ENCODE data around the gene PTPRZ1.

Gene PTPRZ1

DNA sequence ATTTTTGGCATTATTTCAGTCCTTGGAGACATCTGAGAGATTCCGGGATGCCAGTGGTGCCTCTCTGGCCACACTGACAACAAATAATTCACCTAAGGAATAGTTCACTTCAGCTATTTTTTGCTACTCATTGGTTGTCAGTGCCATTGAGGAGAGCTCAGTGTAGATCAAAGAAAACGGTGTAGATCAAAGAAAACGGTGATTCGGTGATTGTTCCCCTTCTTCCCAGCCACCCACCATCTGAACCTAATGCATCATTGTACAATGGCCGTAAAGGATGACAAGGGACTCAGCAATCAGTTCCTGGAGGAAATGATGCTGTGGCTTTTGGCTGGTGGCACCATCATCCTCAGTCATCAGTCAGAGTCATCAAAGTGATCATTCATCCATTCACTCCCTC is 80.6 kb downstream of the PTPRZ1 start:
- ATAC-seq: no peak
- TF ChIP-seq PPARA (CRISPR knock-in tag; IDR thresholded peaks at IDR 0.05; ENCODE audit: borderline replicate concordance): no peak
- TF ChIP-seq ESRRG (CRISPR knock-in tag; IDR thresholded peaks at IDR 0.05): no peak
- TF ChIP-seq, protein P1, sequence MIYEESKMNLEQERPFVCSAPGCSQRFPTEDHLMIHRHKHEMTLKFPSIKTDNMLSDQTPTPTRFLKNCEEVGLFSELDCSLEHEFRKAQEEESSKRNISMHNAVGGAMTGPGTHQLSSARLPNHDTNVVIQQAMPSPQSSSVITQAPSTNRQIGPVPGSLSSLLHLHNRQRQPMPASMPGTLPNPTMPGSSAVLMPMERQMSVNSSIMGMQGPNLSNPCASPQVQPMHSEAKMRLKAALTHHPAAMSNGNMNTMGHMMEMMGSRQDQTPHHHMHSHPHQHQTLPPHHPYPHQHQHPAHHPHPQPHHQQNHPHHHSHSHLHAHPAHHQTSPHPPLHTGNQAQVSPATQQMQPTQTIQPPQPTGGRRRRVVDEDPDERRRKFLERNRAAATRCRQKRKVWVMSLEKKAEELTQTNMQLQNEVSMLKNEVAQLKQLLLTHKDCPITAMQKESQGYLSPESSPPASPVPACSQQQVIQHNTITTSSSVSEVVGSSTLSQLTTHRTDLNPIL (CRISPR knock-in tag; IDR thresholded peaks at IDR 0.05; ENCODE audit: low read depth): no peak
- no peak for TF ChIP-seq TOX (CRISPR knock-in tag; IDR thresholded peaks at IDR 0.05; ENCODE audit: borderline replicate concordance)
- TF ChIP-seq GLIS3 (CRISPR knock-in tag; IDR thresholded peaks at IDR 0.05): no peak
- no peak for TF ChIP-seq ZNF565 (CRISPR knock-in tag; conservative IDR thresholded peaks at IDR 0.05; ENCODE audit: low read depth)
- no peak for TF ChIP-seq ARNTL (CRISPR knock-in tag; IDR thresholded peaks at IDR 0.05; ENCODE audit: borderline replicate concordance, low read depth)
- TF ChIP-seq, protein P2, sequence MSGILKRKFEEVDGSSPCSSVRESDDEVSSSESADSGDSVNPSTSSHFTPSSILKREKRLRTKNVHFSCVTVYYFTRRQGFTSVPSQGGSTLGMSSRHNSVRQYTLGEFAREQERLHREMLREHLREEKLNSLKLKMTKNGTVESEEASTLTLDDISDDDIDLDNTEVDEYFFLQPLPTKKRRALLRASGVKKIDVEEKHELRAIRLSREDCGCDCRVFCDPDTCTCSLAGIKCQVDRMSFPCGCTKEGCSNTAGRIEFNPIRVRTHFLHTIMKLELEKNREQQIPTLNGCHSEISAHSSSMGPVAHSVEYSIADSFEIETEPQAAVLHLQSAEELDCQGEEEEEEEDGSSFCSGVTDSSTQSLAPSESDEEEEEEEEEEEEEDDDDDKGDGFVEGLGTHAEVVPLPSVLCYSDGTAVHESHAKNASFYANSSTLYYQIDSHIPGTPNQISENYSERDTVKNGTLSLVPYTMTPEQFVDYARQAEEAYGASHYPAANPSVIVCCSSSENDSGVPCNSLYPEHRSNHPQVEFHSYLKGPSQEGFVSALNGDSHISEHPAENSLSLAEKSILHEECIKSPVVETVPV (CRISPR knock-in tag; IDR thresholded peaks at IDR 0.05): no peak
- TF ChIP-seq TCF4 (CRISPR knock-in tag; IDR thresholded peaks at IDR 0.05; ENCODE audit: borderline replicate concordance): no peak
- no peak for TF ChIP-seq SNAI2 (CRISPR knock-in tag; IDR thresholded peaks at IDR 0.05)
- TF ChIP-seq RARB (CRISPR knock-in tag; IDR thresholded peaks at IDR 0.05): no peak
- TF ChIP-seq, protein P3, sequence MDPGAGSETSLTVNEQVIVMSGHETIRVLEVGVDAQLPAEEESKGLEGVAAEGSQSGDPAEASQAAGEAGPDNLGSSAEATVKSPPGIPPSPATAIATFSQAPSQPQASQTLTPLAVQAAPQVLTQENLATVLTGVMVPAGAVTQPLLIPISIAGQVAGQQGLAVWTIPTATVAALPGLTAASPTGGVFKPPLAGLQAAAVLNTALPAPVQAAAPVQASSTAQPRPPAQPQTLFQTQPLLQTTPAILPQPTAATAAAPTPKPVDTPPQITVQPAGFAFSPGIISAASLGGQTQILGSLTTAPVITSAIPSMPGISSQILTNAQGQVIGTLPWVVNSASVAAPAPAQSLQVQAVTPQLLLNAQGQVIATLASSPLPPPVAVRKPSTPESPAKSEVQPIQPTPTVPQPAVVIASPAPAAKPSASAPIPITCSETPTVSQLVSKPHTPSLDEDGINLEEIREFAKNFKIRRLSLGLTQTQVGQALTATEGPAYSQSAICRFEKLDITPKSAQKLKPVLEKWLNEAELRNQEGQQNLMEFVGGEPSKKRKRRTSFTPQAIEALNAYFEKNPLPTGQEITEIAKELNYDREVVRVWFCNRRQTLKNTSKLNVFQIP (CRISPR knock-in tag; IDR thresholded peaks at IDR 0.05; ENCODE audit: borderline replicate concordance, low read depth): no peak
- TF ChIP-seq OSR1 (CRISPR knock-in tag; IDR thresholded peaks at IDR 0.05): no peak

DNA sequence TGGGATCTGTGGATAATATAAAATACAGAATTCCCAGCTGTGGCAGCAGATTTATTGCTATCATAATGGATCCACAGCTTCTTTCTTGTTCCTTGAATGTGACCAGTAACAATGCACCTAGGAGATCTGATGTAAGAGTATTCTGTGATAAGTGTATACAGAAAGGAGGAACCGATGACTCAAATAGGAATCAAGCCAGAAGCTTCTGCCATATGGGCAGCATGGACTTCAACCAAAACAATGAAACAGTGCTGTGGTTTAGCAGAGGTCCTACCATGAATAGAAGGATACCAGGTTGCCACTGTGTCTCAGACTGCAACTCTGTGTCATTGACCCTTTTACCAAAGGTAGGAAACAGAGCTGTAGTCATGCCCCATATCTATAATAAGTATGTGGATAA is 81.8 kb downstream of the PTPRZ1 start:
- TF ChIP-seq TCF4 (CRISPR knock-in tag; IDR thresholded peaks at IDR 0.05; ENCODE audit: borderline replicate concordance): no peak
- TF ChIP-seq, protein P3 (CRISPR knock-in tag; IDR thresholded peaks at IDR 0.05; ENCODE audit: borderline replicate concordance, low read depth): no peak
- TF ChIP-seq RARB (CRISPR knock-in tag; IDR thresholded peaks at IDR 0.05): no peak

DNA sequence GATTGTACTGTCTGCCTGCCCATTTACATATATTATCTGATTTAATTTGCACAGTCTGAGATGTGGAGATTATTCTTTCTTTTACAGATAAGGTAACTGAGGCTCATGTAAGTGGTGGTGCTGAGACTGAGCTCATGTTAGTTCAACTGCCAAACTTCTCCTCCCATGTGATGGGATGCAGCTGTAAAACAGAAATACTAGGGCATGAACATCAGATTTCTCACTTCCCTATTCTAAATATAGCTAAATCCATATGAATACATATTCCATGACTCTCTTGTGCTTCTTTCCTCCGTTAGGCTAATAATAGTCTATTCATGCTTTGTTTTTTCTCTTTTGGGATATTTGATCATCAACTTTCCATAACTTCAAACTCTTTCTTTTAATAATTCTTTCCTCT is 84.7 kb downstream of the PTPRZ1 start:
- no peak for ATAC-seq
- TF ChIP-seq, protein P4, sequence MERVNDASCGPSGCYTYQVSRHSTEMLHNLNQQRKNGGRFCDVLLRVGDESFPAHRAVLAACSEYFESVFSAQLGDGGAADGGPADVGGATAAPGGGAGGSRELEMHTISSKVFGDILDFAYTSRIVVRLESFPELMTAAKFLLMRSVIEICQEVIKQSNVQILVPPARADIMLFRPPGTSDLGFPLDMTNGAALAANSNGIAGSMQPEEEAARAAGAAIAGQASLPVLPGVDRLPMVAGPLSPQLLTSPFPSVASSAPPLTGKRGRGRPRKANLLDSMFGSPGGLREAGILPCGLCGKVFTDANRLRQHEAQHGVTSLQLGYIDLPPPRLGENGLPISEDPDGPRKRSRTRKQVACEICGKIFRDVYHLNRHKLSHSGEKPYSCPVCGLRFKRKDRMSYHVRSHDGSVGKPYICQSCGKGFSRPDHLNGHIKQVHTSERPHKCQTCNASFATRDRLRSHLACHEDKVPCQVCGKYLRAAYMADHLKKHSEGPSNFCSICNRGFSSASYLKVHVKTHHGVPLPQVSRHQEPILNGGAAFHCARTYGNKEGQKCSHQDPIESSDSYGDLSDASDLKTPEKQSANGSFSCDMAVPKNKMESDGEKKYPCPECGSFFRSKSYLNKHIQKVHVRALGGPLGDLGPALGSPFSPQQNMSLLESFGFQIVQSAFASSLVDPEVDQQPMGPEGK (CRISPR knock-in tag; IDR thresholded peaks at IDR 0.05; ENCODE audit: borderline replicate concordance): no peak
- no peak for TF ChIP-seq TCF4 (CRISPR knock-in tag; IDR thresholded peaks at IDR 0.05; ENCODE audit: borderline replicate concordance)
- TF ChIP-seq, protein P2 (CRISPR knock-in tag; IDR thresholded peaks at IDR 0.05): no peak

More for the DNA sequence above, 81.8 kb downstream of the PTPRZ1 start:
- ATAC-seq: no peak

DNA sequence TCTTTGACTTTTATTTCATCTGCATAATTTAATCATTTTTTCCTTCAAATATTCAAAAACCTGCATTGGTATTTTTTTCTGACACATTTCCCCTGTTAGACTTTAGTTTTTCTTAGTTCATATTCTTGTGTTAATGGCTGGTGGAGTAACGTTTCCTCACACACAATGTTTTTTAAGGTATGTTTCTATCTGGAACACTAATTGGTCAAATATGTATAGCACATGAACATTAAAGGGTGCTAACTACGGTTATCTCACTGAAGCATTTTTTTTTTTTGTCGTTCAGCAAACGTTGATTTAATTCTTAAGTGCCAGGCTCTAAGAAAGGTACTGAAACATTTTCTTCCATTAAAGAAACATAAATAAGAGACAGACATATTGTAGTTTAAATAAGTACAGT is 87.7 kb downstream of the PTPRZ1 start:
- no peak for ATAC-seq
- TF ChIP-seq CSDC2 (CRISPR knock-in tag; IDR thresholded peaks at IDR 0.05): no peak
- no peak for TF ChIP-seq ZFP30 (CRISPR knock-in tag; IDR thresholded peaks at IDR 0.05)
- TF ChIP-seq ZNF70 (CRISPR knock-in tag; IDR thresholded peaks at IDR 0.05): no peak
- no peak for TF ChIP-seq TCF4 (CRISPR knock-in tag; IDR thresholded peaks at IDR 0.05; ENCODE audit: borderline replicate concordance)
- TF ChIP-seq RARB (CRISPR knock-in tag; IDR thresholded peaks at IDR 0.05): no peak
- no peak for TF ChIP-seq SNAI2 (CRISPR knock-in tag; IDR thresholded peaks at IDR 0.05)
- no peak for TF ChIP-seq PPARA (CRISPR knock-in tag; IDR thresholded peaks at IDR 0.05; ENCODE audit: borderline replicate concordance)
- no peak for TF ChIP-seq BACH2 (CRISPR knock-in tag; IDR thresholded peaks at IDR 0.05; ENCODE audit: borderline replicate concordance)
- no peak for TF ChIP-seq ISL1 (CRISPR knock-in tag; IDR thresholded peaks at IDR 0.05)
- TF ChIP-seq, protein P5, sequence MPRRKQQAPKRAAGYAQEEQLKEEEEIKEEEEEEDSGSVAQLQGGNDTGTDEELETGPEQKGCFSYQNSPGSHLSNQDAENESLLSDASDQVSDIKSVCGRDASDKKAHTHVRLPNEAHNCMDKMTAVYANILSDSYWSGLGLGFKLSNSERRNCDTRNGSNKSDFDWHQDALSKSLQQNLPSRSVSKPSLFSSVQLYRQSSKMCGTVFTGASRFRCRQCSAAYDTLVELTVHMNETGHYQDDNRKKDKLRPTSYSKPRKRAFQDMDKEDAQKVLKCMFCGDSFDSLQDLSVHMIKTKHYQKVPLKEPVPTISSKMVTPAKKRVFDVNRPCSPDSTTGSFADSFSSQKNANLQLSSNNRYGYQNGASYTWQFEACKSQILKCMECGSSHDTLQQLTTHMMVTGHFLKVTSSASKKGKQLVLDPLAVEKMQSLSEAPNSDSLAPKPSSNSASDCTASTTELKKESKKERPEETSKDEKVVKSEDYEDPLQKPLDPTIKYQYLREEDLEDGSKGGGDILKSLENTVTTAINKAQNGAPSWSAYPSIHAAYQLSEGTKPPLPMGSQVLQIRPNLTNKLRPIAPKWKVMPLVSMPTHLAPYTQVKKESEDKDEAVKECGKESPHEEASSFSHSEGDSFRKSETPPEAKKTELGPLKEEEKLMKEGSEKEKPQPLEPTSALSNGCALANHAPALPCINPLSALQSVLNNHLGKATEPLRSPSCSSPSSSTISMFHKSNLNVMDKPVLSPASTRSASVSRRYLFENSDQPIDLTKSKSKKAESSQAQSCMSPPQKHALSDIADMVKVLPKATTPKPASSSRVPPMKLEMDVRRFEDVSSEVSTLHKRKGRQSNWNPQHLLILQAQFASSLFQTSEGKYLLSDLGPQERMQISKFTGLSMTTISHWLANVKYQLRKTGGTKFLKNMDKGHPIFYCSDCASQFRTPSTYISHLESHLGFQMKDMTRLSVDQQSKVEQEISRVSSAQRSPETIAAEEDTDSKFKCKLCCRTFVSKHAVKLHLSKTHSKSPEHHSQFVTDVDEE (CRISPR knock-in tag; IDR thresholded peaks at IDR 0.05): no peak
- TF ChIP-seq TOX (CRISPR knock-in tag; IDR thresholded peaks at IDR 0.05; ENCODE audit: borderline replicate concordance): no peak
- no peak for TF ChIP-seq GLIS3 (CRISPR knock-in tag; IDR thresholded peaks at IDR 0.05)
- no peak for TF ChIP-seq ZNF565 (CRISPR knock-in tag; conservative IDR thresholded peaks at IDR 0.05; ENCODE audit: low read depth)
- no peak for TF ChIP-seq ZFP3 (CRISPR knock-in tag; IDR thresholded peaks at IDR 0.05)
- TF ChIP-seq ESRRG (CRISPR knock-in tag; IDR thresholded peaks at IDR 0.05): no peak

Data from SK-N-SH treated with all-trans-retinoic acid at 6 μM for 48 hours (cell line).